Transverse colon (tissue), 4 donors: ENCODE measurements around the gene RAB2B. TPM values are rescaled to one million over a fixed set of nuclear protein-coding genes. Genes with fewer than 3 reads are reported as not detected.

Experiments
- DNase-seq: peaks from one replicate; pipeline ENCODE4 v3.0.0-alpha.2; 2019
- H3K27ac ChIP-seq, 4 donors: fragments of 200-600 bp; sonication (generic); 2 replicates each; pipeline ENCODE4 v1.5.1; 2016 to 2018; ENCODE audit warnings: inconsistent platforms in 4 of 4
- H3K27me3 ChIP-seq: fragments of 200-600 bp; sonication (generic); 2 replicates; pipeline ENCODE4 v1.5.1; 2017; ENCODE audit warnings: inconsistent platforms
- H3K36me3 ChIP-seq, 4 donors: fragments of 200-600 bp; sonication (generic); 2 replicates each; pipeline ENCODE4 v1.5.1; 2017 to 2019; ENCODE audit warnings: inconsistent platforms in 4 of 4
- H3K4me1 ChIP-seq, 4 donors: fragments of 200-600 bp; sonication (generic); 2 replicates each; pipeline ENCODE4 v1.5.1; 2017 to 2020; ENCODE audit warnings: inconsistent platforms in 4 of 4
- H3K4me3 ChIP-seq, 4 donors: fragments of 200-600 bp; sonication (generic); 1 replicate in 1 of 4; 2 replicates in 3 of 4; pipeline versions ENCODE4 v1.5.1 to v1.6.1; 2017 to 2019; ENCODE audit warnings: inconsistent platforms in 4 of 4
- H3K9me3 ChIP-seq, 2 donors: fragments of 200-600 bp; sonication (generic); 2 replicates each; pipeline ENCODE4 v1.5.1; 2017 to 2019; ENCODE audit warnings: inconsistent platforms in 2 of 2
- EP300 ChIP-seq: sonication (generic); formaldehyde crosslinking; IDR thresholded peaks from one replicate; pipeline ENCODE4 v1.6.1; 2017; ENCODE audit warnings: antibody characterized with exemption, low read depth
- POLR2A ChIP-seq: fragments of 450-650 bp; IDR thresholded peaks from one replicate; pipeline ENCODE4 v1.6.1; 2016; ENCODE audit warnings: antibody characterized with exemption, mild to moderate bottlenecking, moderate library complexity
- POLR2AphosphoS5 ChIP-seq, 3 donors: sonication (generic); formaldehyde crosslinking; IDR thresholded peaks; one replicate each; pipeline ENCODE4 v1.6.1; 2016; ENCODE audit warnings: antibody characterized with exemption in 3 of 3
- WGBS, 2 donors: methylation state at CpG; one replicate each; pipeline ENCODE4 v1.1.5; 2018; ENCODE audit warnings: low coverage in 1 of 2; 5-methylcytosine and 5-hydroxymethylcytosine counted together
- in situ Hi-C, 4 donors: fragments of 200-750 bp; cut with MboI; loops; one replicate each; pipeline versions ENCODE4 v1.15.0 to v1.15.1; 2017; ENCODE audit warnings: low sequenced_read_pairs in 3 of 4, low pct_ligation_motif_present in 1 of 4, low pct_unique_long_range_greater_than_20kb in 1 of 4
- intact Hi-C: fragments of 100-400 bp; cut with DNase I; formaldehyde crosslinking; loops from one replicate; pipeline ENCODE4 v1.15.1; 2023; ENCODE audit warnings: low total_unique reads
- total RNA-seq, 4 donors: library from RNA; depleted of rRNA; stranded (reverse); fragments of >200 nt; gene quantifications; one replicate each; pipeline ENCODE4 v1.1.0, GENCODE V29; 2016
- TF ChIP-seq, protein P1 (sequence below), 5 experiments: fragments of 200-600 bp in 3 of 5; fragments of 450-650 bp in 2 of 5; sonication (generic) in 3 of 5; IDR thresholded peaks; 1 replicate in 2 of 5; 2 replicates in 3 of 5; pipeline ENCODE4 v1.5.1; 2016 to 2017; ENCODE audit warnings: antibody characterized with exemption in 5 of 5, inconsistent platforms in 3 of 5, mild to moderate bottlenecking in 2 of 5, moderate library complexity in 1 of 5

Gene RAB2B
- total RNA-seq, 4 donors from 2014 or later = 7.1 to 24.5 (median 13.7) TPM

DNA sequence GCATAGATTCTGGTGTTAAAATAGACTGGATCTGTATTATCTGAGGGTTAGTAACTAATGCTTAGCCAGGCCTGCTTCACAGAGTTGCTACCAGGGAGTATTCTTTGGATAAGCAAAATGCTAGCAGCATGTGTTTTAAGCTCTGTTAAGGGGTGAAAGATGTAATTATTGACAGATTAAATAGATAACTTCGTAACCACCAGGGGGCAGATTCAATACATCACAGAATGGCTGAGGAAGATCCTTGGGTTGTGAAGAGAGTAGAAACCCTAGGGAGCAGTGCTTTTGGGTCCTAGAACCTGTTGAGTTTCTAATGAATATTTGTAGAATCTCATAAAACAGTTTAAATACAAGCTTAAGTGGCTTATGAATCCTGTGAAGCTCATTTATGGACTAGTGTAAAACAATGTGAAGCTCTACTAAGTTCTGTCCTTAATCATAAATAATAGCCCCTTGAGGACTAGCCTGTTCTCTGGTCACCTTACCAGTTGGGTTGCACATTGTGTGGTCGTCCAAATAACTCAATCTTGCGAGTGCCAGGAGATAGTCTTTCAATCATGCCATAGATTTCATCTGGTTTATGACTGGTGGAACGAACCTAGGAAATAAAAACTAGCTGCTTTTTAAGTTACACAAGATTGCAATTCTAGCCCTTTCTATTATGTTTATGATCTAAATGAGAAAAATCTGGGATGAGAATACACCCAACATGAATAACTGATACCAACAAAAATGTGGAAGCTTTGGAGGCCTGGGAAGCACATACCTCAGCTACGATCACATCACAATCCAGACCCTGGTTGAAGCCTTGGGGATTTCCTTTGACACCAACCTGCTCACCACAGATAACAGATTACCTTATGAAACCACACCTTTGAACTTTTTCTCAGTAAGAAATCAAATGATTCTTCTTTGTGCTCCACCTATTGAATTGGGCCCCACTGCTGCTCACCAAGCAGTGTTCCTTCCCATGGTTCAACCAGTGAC, 22.1 kb upstream of the RAB2B start:
- H3K4me3 ChIP-seq = no peak overlapping the region

DNA sequence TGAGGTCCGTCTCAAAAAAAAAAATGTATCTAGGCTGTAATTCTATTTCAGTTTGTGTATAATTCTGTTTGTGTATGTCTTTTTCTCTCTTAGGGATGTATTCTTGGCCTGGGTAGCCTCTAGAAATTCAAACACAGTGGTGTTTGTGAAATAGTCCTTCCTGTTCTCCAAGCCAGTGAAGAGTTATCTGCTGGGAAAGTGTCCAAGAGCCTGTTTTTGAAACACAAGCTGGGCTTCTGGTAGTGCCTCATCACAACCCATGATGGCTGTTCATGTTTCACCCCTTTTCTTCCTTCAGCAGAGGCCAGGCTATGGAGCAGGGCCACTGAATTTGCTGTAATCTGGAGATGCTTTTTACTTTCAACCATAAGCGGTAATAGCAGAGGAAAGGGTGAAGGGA, 19.7 kb upstream of the RAB2B start:
- H3K4me3 ChIP-seq = no peak overlapping the region
- WGBS, 2 donors = 80 to 82% methylated on average over 1 to 2 of the region's 2 CpGs
- H3K27ac ChIP-seq = no peak overlapping the region
- H3K9me3 ChIP-seq = no peaks in the 10 kb centered on the region
- no peaks in the 10 kb centered on the region for H3K4me1 ChIP-seq
- TF ChIP-seq, protein P1, sequence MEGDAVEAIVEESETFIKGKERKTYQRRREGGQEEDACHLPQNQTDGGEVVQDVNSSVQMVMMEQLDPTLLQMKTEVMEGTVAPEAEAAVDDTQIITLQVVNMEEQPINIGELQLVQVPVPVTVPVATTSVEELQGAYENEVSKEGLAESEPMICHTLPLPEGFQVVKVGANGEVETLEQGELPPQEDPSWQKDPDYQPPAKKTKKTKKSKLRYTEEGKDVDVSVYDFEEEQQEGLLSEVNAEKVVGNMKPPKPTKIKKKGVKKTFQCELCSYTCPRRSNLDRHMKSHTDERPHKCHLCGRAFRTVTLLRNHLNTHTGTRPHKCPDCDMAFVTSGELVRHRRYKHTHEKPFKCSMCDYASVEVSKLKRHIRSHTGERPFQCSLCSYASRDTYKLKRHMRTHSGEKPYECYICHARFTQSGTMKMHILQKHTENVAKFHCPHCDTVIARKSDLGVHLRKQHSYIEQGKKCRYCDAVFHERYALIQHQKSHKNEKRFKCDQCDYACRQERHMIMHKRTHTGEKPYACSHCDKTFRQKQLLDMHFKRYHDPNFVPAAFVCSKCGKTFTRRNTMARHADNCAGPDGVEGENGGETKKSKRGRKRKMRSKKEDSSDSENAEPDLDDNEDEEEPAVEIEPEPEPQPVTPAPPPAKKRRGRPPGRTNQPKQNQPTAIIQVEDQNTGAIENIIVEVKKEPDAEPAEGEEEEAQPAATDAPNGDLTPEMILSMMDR (IDR thresholded peaks at IDR 0.05) = no peak
- TF ChIP-seq POLR2AphosphoS5 (IDR thresholded peaks at IDR 0.05) (no peak), POLR2A (no peak), EP300 (no peak)
- no peaks in the 10 kb centered on the region for H3K27me3 ChIP-seq
- intact Hi-C loops = no loop called here
- DNase-seq = no peak
- H3K36me3 ChIP-seq = peaks cover 0 to 72% (median 38%) of the 10 kb centered on the region in 4 donors
- in situ Hi-C loops = no loop called here

More for the DNA sequence above, 22.1 kb upstream of the RAB2B start:
- DNase-seq = no peak
- TF ChIP-seq EP300 (no peak), POLR2A (no peak)
- TF ChIP-seq, protein P1 (IDR thresholded peaks at IDR 0.05) = peak; percentile 42 to 56 (median 48)
- Histone ChIP-seq H3K36me3 (peaks cover 0 to 67% (median 29%) of the 10 kb centered on the region in 4 donors), H3K4me1 (no peaks in the 10 kb centered on the region), H3K9me3 (no peaks in the 10 kb centered on the region), H3K27ac (peak overlapping the region in 1 of 4 donors; percentile 2), H3K27me3 (no peaks in the 10 kb centered on the region)
- WGBS, 2 donors = 39 to 60% methylated on average over 3 to 5 of the region's 5 CpGs
- intact Hi-C loops = no loop called here
- in situ Hi-C loops = no loop called here

DNA sequence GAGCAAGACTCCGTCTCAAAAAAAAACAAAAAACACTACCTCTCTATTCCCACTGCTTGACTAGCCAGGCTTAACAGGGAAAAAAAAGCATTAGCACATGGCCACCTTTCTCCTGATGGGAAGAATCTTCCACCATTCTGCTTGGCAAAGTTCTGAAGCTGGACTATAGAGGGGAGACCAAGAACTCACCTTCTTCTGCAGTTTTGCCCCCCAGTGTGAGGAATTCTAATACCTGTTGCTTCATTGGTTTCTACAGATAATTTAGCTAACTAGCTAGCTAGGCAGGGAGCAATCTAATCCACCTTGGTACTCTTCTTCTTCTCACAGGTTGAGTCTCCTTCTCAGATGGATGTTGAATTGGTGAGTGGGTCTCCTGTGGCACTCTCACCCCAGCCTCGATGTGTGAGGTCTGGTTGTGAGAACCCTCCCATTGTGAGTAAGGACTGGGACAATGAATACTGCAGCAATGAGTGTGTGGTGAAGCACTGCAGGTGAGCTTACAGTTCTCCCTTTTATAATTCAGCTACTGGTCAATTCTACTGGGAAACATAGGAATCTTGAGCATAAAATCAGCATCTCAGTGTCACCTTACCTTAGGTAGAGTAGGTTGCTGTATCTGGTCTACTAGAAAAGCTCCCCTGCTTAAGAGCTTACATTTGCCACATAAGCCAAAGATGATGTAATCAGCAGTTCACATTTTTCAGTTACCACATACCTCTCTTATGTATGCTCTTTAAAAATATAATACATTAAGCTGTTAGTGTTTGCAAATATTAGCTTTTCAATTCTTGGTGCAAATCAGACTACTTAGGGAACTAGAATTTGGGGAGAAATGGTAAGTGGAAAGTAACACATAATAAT, 18.4 kb upstream of the RAB2B start:
- 74% methylated on average over 2 of the region's 2 CpGs; no CpG with 5 or more reads in 1 of the 2 donors for WGBS, 2 donors
- in situ Hi-C loops (no loop called here), intact Hi-C loops (loop anchor here (2.0 kb wide), 1 partner anchor 56 kb away; no protein-coding TSS in a partner anchor)
- no peak for DNase-seq
- Histone ChIP-seq H3K27ac (no peak overlapping the region), H3K4me3 (no peak overlapping the region), H3K36me3 (peaks cover 0 to 80% (median 42%) of the 10 kb centered on the region in 4 donors), H3K27me3 (no peaks in the 10 kb centered on the region), H3K9me3 (no peaks in the 10 kb centered on the region), H3K4me1 (no peaks in the 10 kb centered on the region)
- TF ChIP-seq POLR2A = no peak
- TF ChIP-seq, protein P1 (IDR thresholded peaks at IDR 0.05) = no peak
- TF ChIP-seq POLR2AphosphoS5 (IDR thresholded peaks at IDR 0.05) = no peak
- no peak for TF ChIP-seq EP300

DNA sequence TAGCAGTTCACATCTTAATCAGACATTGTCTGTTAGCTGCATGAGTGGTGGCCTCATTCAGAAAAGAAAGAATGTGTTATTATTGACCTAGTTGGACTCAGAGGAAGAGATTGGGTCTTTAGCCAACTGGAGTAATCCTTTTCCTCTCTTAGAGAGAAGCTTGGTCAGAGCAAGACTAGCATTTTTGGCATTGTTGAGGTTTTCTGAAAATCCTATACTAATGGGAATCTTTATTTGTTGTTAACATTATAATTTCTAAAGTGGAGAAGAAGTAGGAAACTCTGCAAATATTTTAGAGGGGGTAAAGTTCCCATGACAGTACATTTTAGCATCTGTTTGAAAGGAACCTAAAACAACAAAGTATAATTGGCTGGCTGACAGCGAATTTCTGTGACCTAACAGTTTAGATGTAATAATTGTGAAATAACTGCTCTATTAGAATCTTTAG, 9.9 kb upstream of the RAB2B start:
- Histone ChIP-seq H3K27ac (peak overlapping the region in 1 of 4 donors; percentile 1), H3K27me3 (no peaks in the 10 kb centered on the region), H3K9me3 (no peaks in the 10 kb centered on the region), H3K4me3 (no peak overlapping the region), H3K36me3 (peaks cover 0 to 44% (median 20%) of the 10 kb centered on the region in 4 donors), H3K4me1 (no peaks in the 10 kb centered on the region)
- TF ChIP-seq, protein P1 (IDR thresholded peaks at IDR 0.05) = no peak
- TF ChIP-seq POLR2AphosphoS5 (IDR thresholded peaks at IDR 0.05) = no peak
- no peak for TF ChIP-seq POLR2A
- no peak for TF ChIP-seq EP300
- DNase-seq = no peak
- in situ Hi-C loops = no loop called here
- WGBS, 2 donors = 85% methylated on average over 1 of the region's 1 CpG
- intact Hi-C loops = no loop called here
